ENCODE measurements around the gene FAM120B.
A peak's percentile ranks its signal among the peaks of the same experiment; 100 is the strongest.
"Not testable (repeated sequence)": the region's sequence is repeated elsewhere in the genome, so short reads cannot be mapped to it uniquely, and the experiment has no call there.

FAM120B gene

DNA sequence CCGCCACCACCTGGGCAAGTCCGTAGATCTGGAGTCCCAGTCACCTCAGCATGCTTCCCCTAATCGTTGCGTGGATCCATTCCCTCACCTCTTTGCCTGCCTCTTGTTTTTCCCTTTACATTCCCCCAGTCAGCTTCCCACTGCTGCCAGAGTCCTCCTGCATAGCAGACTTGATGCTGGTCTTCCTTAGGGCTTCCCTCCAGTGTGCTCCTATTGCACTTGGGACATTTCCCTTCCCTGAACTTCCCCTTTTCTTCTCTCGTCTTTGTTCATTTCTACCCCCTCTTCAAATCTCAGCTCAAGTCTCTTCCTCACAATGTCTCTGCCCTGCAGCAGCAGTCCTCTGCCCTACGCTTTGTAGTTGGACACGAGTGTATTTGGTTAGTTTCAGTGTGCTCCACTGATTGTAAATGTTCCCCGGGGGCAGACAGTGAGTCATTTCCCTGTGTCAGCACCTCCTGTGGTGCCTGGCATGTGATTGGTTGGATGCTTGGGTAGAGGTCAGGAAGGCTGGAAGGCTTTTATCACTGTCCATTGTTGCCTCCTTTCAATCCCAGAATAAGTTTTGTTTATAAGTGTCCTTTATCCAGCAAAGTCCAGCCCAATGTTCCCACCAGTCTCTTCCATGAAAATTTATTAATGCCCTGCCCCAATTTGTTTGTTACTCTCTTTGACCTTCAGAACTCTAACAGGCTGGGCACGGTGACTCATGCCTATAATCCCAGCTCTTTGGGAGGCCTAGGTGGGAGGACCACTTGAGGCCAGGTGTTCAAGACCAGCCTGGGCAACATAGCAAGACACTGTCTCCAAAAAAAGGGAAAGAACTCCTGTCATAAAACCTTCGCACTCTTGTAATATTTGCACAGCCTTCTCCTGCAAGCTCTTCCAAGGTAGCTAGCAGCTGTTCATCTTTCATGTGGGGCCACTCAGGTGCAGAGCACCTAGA is 38.3 kb downstream of the FAM120B start:
- Histone ChIP-seq H3K27ac (ENCODE audit: low read depth, low read length, severe bottlenecking) (peak overlapping the region; percentile 80), H3K4me1 (ENCODE audit: control insufficient read depth, insufficient read depth, low read length, poor library complexity, severe bottlenecking) (peaks cover 11% of the 10 kb centered on the region), H3K9me3 (ENCODE audit: control insufficient read depth, low read length) (peaks cover 2% of the 10 kb centered on the region), H3K4me3 (ENCODE audit: extremely low read depth, insufficient read depth, low read length, poor library complexity, severe bottlenecking) (no peak overlapping the region), H3K36me3 (ENCODE audit: control insufficient read depth, insufficient read depth, low read length) (peaks cover 53% of the 10 kb centered on the region)
- 66 to 90% methylated on average over 6 of the region's 10 CpGs for WGBS, 2 experiments (ENCODE audit: insufficient coverage in 2 of 2)

DNA sequence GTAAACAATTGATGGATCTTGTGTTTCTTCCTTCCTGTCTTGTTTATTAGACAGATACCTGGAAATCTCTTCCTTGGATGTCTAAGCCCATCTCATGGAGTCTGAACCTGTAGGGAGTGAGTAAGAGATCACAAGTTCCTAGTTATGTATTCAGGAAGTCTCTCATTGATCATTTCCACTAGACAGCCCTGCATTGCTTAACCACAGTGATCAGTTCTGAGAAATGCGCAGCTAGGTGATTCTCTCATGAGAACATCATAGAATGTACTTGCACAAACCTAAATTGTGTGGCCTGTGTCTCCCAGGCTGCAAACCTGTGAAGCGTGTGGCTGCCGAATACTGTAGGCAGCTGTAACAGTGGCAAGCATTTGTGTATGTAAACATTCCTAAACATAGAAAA is 39.1 kb downstream of the FAM120B start:
- Histone ChIP-seq H3K9me3 (ENCODE audit: control insufficient read depth, low read length) (peaks cover 9% of the 10 kb centered on the region), H3K4me3 (ENCODE audit: extremely low read depth, insufficient read depth, low read length, poor library complexity, severe bottlenecking) (no peak overlapping the region), H3K36me3 (ENCODE audit: control insufficient read depth, insufficient read depth, low read length) (peaks cover 58% of the 10 kb centered on the region), H3K4me1 (ENCODE audit: control insufficient read depth, insufficient read depth, low read length, poor library complexity, severe bottlenecking) (peaks cover 11% of the 10 kb centered on the region), H3K27ac (ENCODE audit: low read depth, low read length, severe bottlenecking) (no peak overlapping the region)
- WGBS, 2 experiments (ENCODE audit: insufficient coverage in 2 of 2) = 87 to 100% methylated on average over 1 to 3 of the region's 3 CpGs

DNA sequence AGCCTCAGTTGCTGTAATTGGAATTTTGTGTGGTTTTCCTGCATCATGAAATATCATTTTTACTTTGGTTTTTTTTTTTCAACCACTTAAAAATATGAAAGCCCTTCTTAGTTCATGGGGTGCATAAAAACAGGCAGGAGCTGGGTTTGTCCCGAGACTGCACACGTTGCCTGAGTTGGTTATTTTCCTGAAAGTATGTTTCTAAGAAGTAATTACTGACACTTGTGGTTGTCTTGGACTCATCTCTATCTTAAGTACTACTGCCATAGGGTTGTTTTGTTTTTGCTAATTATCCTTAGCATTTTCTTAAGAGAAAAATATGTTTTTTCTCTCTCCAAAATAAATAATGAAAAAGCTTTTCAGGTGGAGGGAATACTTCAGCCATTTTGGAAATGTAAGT is 40.1 kb downstream of the FAM120B start:
- H3K27ac ChIP-seq (ENCODE audit: low read depth, low read length, severe bottlenecking) = no peak overlapping the region
- H3K36me3 ChIP-seq (ENCODE audit: control insufficient read depth, insufficient read depth, low read length) = peaks cover 61% of the 10 kb centered on the region
- 90 to 100% methylated on average over 2 of the region's 2 CpGs for WGBS, 2 experiments (ENCODE audit: insufficient coverage in 2 of 2)
- H3K4me1 ChIP-seq (ENCODE audit: control insufficient read depth, insufficient read depth, low read length, poor library complexity, severe bottlenecking) = peaks cover 11% of the 10 kb centered on the region
- H3K9me3 ChIP-seq (ENCODE audit: control insufficient read depth, low read length) = peaks cover 18% of the 10 kb centered on the region
- no peak overlapping the region for H3K4me3 ChIP-seq (ENCODE audit: extremely low read depth, insufficient read depth, low read length, poor library complexity, severe bottlenecking)

DNA sequence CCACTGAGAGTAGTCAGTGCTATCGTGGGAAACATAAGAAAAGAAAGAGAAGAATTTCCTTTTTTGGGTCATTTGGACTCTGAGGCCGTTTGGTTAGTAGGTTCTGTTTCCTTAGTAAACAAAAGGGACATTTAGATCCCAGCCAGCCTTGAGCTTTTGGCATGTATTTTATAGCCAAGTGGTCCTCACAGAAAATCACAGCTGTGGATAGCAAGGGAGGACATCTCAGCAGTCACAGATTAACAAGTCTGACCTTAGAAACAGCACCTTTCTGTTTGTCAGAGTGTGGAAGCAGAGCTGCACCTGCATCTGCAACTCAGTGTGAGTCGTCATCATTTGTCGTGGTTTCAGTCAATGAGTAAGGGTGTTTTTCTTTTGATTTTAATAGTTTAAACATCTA is 40.5 kb downstream of the FAM120B start:
- 89 to 94% methylated on average over 2 of the region's 4 CpGs for WGBS, 2 experiments (ENCODE audit: insufficient coverage in 2 of 2)
- H3K4me3 ChIP-seq (ENCODE audit: extremely low read depth, insufficient read depth, low read length, poor library complexity, severe bottlenecking) = no peak overlapping the region
- H3K36me3 ChIP-seq (ENCODE audit: control insufficient read depth, insufficient read depth, low read length) = peaks cover 64% of the 10 kb centered on the region
- H3K4me1 ChIP-seq (ENCODE audit: control insufficient read depth, insufficient read depth, low read length, poor library complexity, severe bottlenecking) = peaks cover 11% of the 10 kb centered on the region
- peaks cover 21% of the 10 kb centered on the region for H3K9me3 ChIP-seq (ENCODE audit: control insufficient read depth, low read length)
- no peak overlapping the region for H3K27ac ChIP-seq (ENCODE audit: low read depth, low read length, severe bottlenecking)

- no peak overlapping the region for H3K4me3 ChIP-seq (ENCODE audit: extremely low read depth, insufficient read depth, low read length, poor library complexity, severe bottlenecking)
- peaks cover 57% of the 10 kb centered on the region for H3K36me3 ChIP-seq (ENCODE audit: control insufficient read depth, insufficient read depth, low read length)
- WGBS, 2 experiments (ENCODE audit: insufficient coverage in 2 of 2) = 94 to 100% methylated on average over 4 to 6 of the region's 6 CpGs
- H3K9me3 ChIP-seq (ENCODE audit: control insufficient read depth, low read length) = peaks cover 30% of the 10 kb centered on the region
- peaks cover 11% of the 10 kb centered on the region for H3K4me1 ChIP-seq (ENCODE audit: control insufficient read depth, insufficient read depth, low read length, poor library complexity, severe bottlenecking)
- no peak overlapping the region for H3K27ac ChIP-seq (ENCODE audit: low read depth, low read length, severe bottlenecking)
Observed at GRCh38 chr6:170347975-170348374, 41.4 kb downstream of the FAM120B start.

- Histone ChIP-seq H3K36me3 (ENCODE audit: control insufficient read depth, insufficient read depth, low read length) (peaks cover 46% of the 10 kb centered on the region), H3K9me3 (ENCODE audit: control insufficient read depth, low read length) (peaks cover 32% of the 10 kb centered on the region)
- not testable (repeated sequence) for H3K27ac ChIP-seq (ENCODE audit: low read depth, low read length, severe bottlenecking); H3K4me1 ChIP-seq (ENCODE audit: control insufficient read depth, insufficient read depth, low read length, poor library complexity, severe bottlenecking); H3K4me3 ChIP-seq (ENCODE audit: extremely low read depth, insufficient read depth, low read length, poor library complexity, severe bottlenecking)
Observed at GRCh38 chr6:170351456-170351855, 44.9 kb downstream of the FAM120B start.

- not testable (repeated sequence) for H3K4me1 ChIP-seq (ENCODE audit: control insufficient read depth, insufficient read depth, low read length, poor library complexity, severe bottlenecking); H3K4me3 ChIP-seq (ENCODE audit: extremely low read depth, insufficient read depth, low read length, poor library complexity, severe bottlenecking); H3K27ac ChIP-seq (ENCODE audit: low read depth, low read length, severe bottlenecking)
- Histone ChIP-seq H3K36me3 (ENCODE audit: control insufficient read depth, insufficient read depth, low read length) (peaks cover 57% of the 10 kb centered on the region), H3K9me3 (ENCODE audit: control insufficient read depth, low read length) (peaks cover 27% of the 10 kb centered on the region)
- WGBS, 2 experiments (ENCODE audit: insufficient coverage in 2 of 2) = 94 to 100% methylated on average over 1 of the region's 1 CpG
Observed at GRCh38 chr6:170355190-170355589, 48.6 kb downstream of the FAM120B start.

DNA sequence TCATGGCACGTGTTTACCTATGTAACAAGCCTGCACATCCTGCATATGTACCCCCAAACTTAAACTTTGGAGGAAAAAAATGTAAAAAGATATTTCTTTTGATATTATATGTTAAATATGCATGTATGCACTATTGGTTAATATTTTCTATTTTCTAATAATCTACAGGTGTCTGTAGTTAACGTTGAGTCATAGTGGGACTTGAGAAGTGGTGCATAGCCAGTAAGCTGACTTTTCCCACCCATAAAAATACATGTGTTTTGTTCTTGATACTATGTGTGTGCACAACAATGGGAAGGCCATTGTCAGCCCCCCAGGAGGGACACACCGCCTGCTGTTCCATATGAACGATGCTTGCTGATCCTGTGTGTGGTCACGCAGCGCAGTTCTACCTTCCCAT is 49.1 kb downstream of the FAM120B start:
- no peak overlapping the region for H3K4me3 ChIP-seq (ENCODE audit: extremely low read depth, insufficient read depth, low read length, poor library complexity, severe bottlenecking)
- H3K9me3 ChIP-seq (ENCODE audit: control insufficient read depth, low read length) = peaks cover 23% of the 10 kb centered on the region
- no peak overlapping the region for H3K27ac ChIP-seq (ENCODE audit: low read depth, low read length, severe bottlenecking)
- peaks cover 57% of the 10 kb centered on the region for H3K36me3 ChIP-seq (ENCODE audit: control insufficient read depth, insufficient read depth, low read length)
- 93 to 98% methylated on average over 4 of the region's 6 CpGs for WGBS, 2 experiments (ENCODE audit: insufficient coverage in 2 of 2)
- H3K4me1 ChIP-seq (ENCODE audit: control insufficient read depth, insufficient read depth, low read length, poor library complexity, severe bottlenecking) = no peaks in the 10 kb centered on the region

DNA sequence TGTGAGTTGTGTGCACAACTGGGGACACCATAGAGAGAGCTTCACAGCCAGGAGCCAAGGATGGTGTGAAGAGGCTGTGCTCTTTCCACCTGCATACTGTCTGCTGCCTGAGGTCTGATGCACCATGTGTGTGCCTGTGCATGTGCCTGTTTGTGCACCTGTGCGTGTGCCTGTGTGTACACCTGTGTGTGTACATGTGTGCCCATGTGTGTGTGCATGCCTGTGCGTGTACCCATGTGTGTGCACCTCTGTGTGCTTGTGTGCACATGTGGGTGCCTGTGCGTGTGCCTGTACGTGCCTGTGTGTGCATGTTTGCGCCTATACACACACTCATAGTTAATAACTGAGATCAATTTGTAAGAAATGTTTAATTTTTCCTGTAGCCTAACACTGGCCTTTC is 51.3 kb downstream of the FAM120B start:
- Histone ChIP-seq H3K4me1 (ENCODE audit: control insufficient read depth, insufficient read depth, low read length, poor library complexity, severe bottlenecking) (no peaks in the 10 kb centered on the region), H3K4me3 (ENCODE audit: extremely low read depth, insufficient read depth, low read length, poor library complexity, severe bottlenecking) (no peak overlapping the region), H3K27ac (ENCODE audit: low read depth, low read length, severe bottlenecking) (no peak overlapping the region), H3K36me3 (ENCODE audit: control insufficient read depth, insufficient read depth, low read length) (peaks cover 52% of the 10 kb centered on the region), H3K9me3 (ENCODE audit: control insufficient read depth, low read length) (peaks cover 3% of the 10 kb centered on the region)
- WGBS, 2 experiments (ENCODE audit: insufficient coverage in 2 of 2) = 100% methylated on average over 1 of the region's 5 CpGs; no CpG with 5 or more reads in 1 of the 2 experiments

DNA sequence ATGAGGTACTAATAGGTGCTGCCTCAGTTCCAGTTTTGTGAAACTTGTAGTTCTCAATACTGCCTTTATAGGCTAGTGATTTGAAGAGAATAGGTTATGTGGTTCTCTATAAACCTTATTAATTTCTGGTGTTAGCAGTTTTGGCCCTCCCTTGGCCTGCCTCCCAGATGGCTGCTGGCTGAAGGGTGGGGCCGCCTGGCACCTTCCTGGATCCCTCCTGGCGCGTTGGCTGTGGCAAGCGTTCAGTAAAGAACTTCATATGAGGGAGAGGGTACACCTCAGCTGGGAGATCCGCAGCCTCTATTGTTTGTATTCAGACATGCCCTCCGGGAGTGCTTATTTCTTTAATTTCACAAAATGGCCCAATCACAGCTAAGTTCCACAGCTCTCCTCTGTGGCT is 51.9 kb downstream of the FAM120B start:
- Histone ChIP-seq H3K36me3 (ENCODE audit: control insufficient read depth, insufficient read depth, low read length) (peaks cover 55% of the 10 kb centered on the region), H3K27ac (ENCODE audit: low read depth, low read length, severe bottlenecking) (no peak overlapping the region), H3K4me1 (ENCODE audit: control insufficient read depth, insufficient read depth, low read length, poor library complexity, severe bottlenecking) (no peaks in the 10 kb centered on the region), H3K9me3 (ENCODE audit: control insufficient read depth, low read length) (no peaks in the 10 kb centered on the region), H3K4me3 (ENCODE audit: extremely low read depth, insufficient read depth, low read length, poor library complexity, severe bottlenecking) (no peak overlapping the region)
- WGBS, 2 experiments (ENCODE audit: insufficient coverage in 2 of 2) = 92 to 100% methylated on average over 5 to 6 of the region's 6 CpGs

DNA sequence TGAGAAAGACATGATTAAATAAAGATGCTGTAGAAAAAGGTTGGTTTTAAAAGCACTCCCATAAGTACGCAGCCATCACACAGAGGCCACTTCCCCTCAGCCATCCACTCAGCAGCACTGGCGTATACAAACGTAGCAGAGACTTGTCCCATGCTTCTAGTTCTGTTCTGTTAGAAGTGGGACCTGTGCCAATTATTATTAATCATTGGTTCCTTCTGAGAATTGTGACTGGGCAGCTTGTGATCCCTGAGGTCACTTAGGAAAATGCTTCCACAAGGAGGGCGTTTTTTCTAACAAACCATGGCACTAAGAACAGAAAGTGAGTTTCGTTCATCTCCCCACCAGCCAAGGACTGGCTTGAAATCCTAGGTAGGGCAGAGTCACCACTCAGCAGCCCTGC is 53.9 kb downstream of the FAM120B start:
- Histone ChIP-seq H3K4me1 (ENCODE audit: control insufficient read depth, insufficient read depth, low read length, poor library complexity, severe bottlenecking) (no peaks in the 10 kb centered on the region), H3K4me3 (ENCODE audit: extremely low read depth, insufficient read depth, low read length, poor library complexity, severe bottlenecking) (no peak overlapping the region), H3K9me3 (ENCODE audit: control insufficient read depth, low read length) (no peaks in the 10 kb centered on the region), H3K27ac (ENCODE audit: low read depth, low read length, severe bottlenecking) (no peak overlapping the region), H3K36me3 (ENCODE audit: control insufficient read depth, insufficient read depth, low read length) (peaks cover 66% of the 10 kb centered on the region)
- 87% methylated on average over 3 of the region's 5 CpGs; no CpG with 5 or more reads in 1 of the 2 experiments for WGBS, 2 experiments (ENCODE audit: insufficient coverage in 2 of 2)
